CD4-positive, CD25-positive, alpha-beta regulatory T cell (primary cell): ENCODE data around the gene RHOT2. TPM values are rescaled to one million over a fixed set of nuclear protein-coding genes. Genes with fewer than 3 reads are reported as not detected.
A peak's percentile ranks its signal among the peaks of the same experiment; 100 is the strongest.
"Not testable (repeated sequence)": the region's sequence is repeated elsewhere in the genome, so short reads cannot be mapped to it uniquely, and the experiment has no call there.

Experiments
- ATAC-seq, 2 donors: fragments of 150-1000 bp; cut with Tn5 transposase; one replicate each; pipeline ENCODE4 v1.10.0; 2021; ENCODE audit warnings: low read depth in 2 of 2, moderate number of reproducible peaks in 2 of 2, moderate library complexity in 1 of 2
- DNase-seq, 3 donors: peaks; one replicate each; pipeline versions ENCODE4 v3.0.0 to v3.0.0-alpha.2; 2012 to 2022; ENCODE audit warnings: mixed read lengths in 1 of 3
- H3K27ac ChIP-seq: one replicate; pipeline ENCODE4 v1.7.0; 2013; ENCODE audit warnings: mild to moderate bottlenecking, low read length; ENCODE audit not compliant: insufficient read depth, poor library complexity, severe bottlenecking
- H3K27me3 ChIP-seq: one replicate; pipeline ENCODE4 v1.7.0; 2013; ENCODE audit warnings: low read length; ENCODE audit not compliant: control insufficient read depth, insufficient read depth
- H3K36me3 ChIP-seq: one replicate; pipeline ENCODE4 v1.7.0; 2013; ENCODE audit warnings: mild to moderate bottlenecking, low read length, moderate library complexity; ENCODE audit not compliant: control insufficient read depth, insufficient read depth
- H3K4me1 ChIP-seq: 2 replicates; pipeline ENCODE4 v1.7.0; 2013; ENCODE audit warnings: mild to moderate bottlenecking, low read length; ENCODE audit not compliant: insufficient read depth, control insufficient read depth, poor library complexity, severe bottlenecking
- H3K4me3 ChIP-seq: one replicate; pipeline ENCODE4 v1.7.0; 2013; ENCODE audit warnings: low read depth, mild to moderate bottlenecking, low read length, moderate library complexity
- H3K9me3 ChIP-seq, 2 experiments: 1 replicate in 1 of 2; 2 replicates in 1 of 2; pipeline ENCODE4 v1.7.0; 2013; ENCODE audit warnings: low read length in 2 of 2, mild to moderate bottlenecking in 1 of 2, moderate library complexity in 1 of 2; ENCODE audit not compliant: control insufficient read depth in 2 of 2
- H3K27ac Mint-ChIP-seq, 3 donors: one replicate each; pipeline ENCODE4 v1.8.0; 2020 to 2022; ENCODE audit warnings: mild to moderate bottlenecking in 3 of 3, mixed read lengths in 3 of 3, moderate library complexity in 2 of 3
- H3K27me3 Mint-ChIP-seq: one replicate; pipeline ENCODE4 v1.8.0; 2022; ENCODE audit warnings: mild to moderate bottlenecking, mixed read lengths
- H3K36me3 Mint-ChIP-seq: one replicate; pipeline ENCODE4 v1.8.0; 2020; ENCODE audit warnings: mixed read lengths
- H3K4me1 Mint-ChIP-seq, 4 donors: one replicate each; pipeline ENCODE4 v1.8.0; 2020 to 2022; ENCODE audit warnings: mixed read lengths in 4 of 4, mild to moderate bottlenecking in 1 of 4
- H3K4me3 Mint-ChIP-seq, 4 donors: one replicate each; pipeline ENCODE4 v1.8.0; 2020 to 2022; ENCODE audit warnings: mild to moderate bottlenecking in 4 of 4, mixed read lengths in 4 of 4, moderate library complexity in 3 of 4
- H3K9me3 Mint-ChIP-seq, 7 donors: one replicate each; pipeline ENCODE4 v1.8.0; 2020 to 2022; ENCODE audit warnings: mixed read lengths in 7 of 7, mild to moderate bottlenecking in 3 of 7, moderate library complexity in 2 of 7
- polyA plus RNA-seq, 4 donors: library from polyadenylated mRNA; unstranded; fragments of 300-500 nt; fragmentation: Illumina TruSeq; gene quantifications; one replicate each; pipeline ENCODE4 v1.2.3, GENCODE V29; 2021
- total RNA-seq: library from RNA; stranded (reverse); gene quantifications from one replicate; pipeline ENCODE4 v1.2.3, GENCODE V29; 2022

The RHOT2 gene
- total and polyA plus RNA-seq, 5 donors from 2014 or later = 34.3 to 212 (median 41.8) TPM

DNA sequence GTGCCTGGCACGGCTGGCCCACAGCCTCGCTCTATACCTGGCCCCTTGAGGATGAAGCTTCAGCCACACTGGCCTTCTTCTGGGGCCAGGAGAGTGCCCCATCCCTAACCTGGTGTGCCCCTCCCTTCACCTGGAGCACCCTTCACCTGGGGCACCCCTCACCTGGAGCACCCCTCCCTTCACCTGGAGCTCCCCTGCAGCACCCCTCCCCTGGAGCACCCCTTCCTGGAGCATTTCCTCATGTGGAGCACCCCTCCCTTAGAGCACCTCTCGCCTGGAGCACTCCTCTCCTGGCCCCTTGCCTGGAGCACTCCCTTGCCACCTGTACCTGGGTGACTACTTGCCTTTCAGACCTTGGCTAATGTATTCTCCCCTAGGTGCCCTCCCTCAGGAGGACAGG is 40.1 kb downstream of the RHOT2 start:
- ATAC-seq (no peak), DNase-seq (no peak)
- Histone ChIP-seq H3K36me3 (no peaks in the 10 kb centered on the region), H3K27ac (no peak overlapping the region), H3K4me3 (no peak overlapping the region), H3K27me3 (peaks cover 7% of the 10 kb centered on the region), H3K9me3 (no peaks in the 10 kb centered on the region), H3K4me1 (peaks cover 9% of the 10 kb centered on the region)
- Mint-ChIP-seq H3K36me3 (no peaks in the 10 kb centered on the region), H3K27me3 (peaks cover 51% of the 10 kb centered on the region), H3K27ac (no peak overlapping the region), H3K4me1 (peaks cover 0 to 7% (median 2%) of the 10 kb centered on the region in 4 donors), H3K4me3 (no peak overlapping the region), H3K9me3 (no peaks in the 10 kb centered on the region)

DNA sequence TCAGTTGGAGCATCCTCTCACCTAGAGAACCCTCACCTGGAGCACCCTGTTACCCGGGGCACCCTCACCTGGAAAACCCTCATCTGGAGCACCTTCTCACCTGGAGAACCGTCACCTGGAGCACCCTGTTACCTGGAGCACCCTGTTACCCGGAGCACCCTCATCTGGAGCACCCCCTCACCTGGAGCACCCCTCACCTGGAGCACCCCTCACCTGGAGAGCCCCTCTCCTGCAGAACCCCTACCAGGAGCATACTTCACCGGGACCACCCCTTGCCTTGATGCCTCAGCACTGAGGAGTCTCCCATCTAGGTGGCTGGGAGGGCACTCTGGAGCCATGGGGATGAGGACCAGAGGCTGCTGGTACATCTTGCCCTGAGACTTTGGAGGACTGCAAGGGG is 41.0 kb downstream of the RHOT2 start:
- Mint-ChIP-seq H3K36me3 (no peaks in the 10 kb centered on the region), H3K27me3 (peaks cover 48% of the 10 kb centered on the region)
- peaks cover 7% of the 10 kb centered on the region for H3K27me3 ChIP-seq

DNA sequence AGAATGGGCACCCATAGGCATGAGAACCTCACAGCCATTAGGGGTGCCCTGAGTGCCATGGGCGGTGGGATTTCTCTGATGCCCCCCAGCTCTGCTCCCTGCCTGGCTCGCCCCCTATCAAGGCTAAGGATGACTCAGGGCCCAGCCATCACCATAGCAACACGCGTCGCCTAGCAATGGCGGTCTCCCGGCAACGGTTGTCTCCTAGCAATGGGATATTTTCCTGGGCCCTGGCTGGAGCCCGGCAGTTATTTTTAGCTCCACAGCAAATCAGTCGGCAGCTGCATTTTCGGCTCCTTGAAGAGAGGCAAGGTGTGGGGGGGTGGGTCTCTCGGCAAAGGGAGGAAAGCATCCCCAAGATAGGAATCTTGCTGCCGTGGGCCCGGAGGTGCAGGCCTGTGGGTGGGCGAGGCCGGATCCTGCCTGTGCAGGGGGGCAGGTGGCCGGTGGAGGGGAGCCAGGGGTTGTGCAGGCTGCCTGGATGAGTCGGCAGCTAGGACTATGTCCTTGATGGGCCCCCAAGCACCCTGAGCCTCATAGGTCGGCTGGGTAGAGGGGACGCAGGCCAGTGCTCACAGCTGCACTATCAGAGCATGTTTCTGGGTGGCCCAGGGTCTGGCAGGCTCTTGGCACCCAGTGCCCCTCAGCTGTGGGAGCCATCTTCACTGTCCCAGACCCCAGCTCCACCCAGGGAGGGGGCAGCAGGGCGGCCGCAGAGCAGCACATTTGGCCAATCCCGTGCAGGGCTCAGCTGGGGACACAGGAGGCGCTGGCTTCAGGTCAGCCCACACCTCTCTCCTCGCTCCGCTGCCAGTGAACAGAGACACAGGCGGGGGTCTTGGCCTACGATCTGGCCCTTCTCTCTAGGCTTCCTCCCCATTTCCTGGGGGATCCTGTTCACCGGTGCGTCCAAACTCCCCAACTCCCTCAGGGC is 41.9 kb downstream of the RHOT2 start:
- Histone ChIP-seq H3K27ac (no peak overlapping the region), H3K27me3 (peaks cover 7% of the 10 kb centered on the region), H3K4me3 (no peak overlapping the region), H3K4me1 (peaks cover 16% of the 10 kb centered on the region), H3K36me3 (no peaks in the 10 kb centered on the region), H3K9me3 (no peaks in the 10 kb centered on the region)
- no peak for ATAC-seq
- no peak for DNase-seq
- peaks cover 0 to 13% (median 2%) of the 10 kb centered on the region in 4 donors for H3K4me1 Mint-ChIP-seq
- H3K27ac Mint-ChIP-seq = no peak overlapping the region
- H3K4me3 Mint-ChIP-seq = no peak overlapping the region
- H3K9me3 Mint-ChIP-seq = no peaks in the 10 kb centered on the region
- no peaks in the 10 kb centered on the region for H3K36me3 Mint-ChIP-seq
- peaks cover 42% of the 10 kb centered on the region for H3K27me3 Mint-ChIP-seq

More for the DNA sequence above, 41.0 kb downstream of the RHOT2 start:
- Histone ChIP-seq H3K9me3 (no peaks in the 10 kb centered on the region), H3K4me1 (peaks cover 9% of the 10 kb centered on the region), H3K36me3 (no peaks in the 10 kb centered on the region), H3K27ac (no peak overlapping the region), H3K4me3 (no peak overlapping the region)
- H3K9me3 Mint-ChIP-seq = no peaks in the 10 kb centered on the region
- ATAC-seq (no peak), DNase-seq (no peak)
- H3K4me1 Mint-ChIP-seq = peaks cover 0 to 10% (median 2%) of the 10 kb centered on the region in 4 donors
- no peak overlapping the region for H3K4me3 Mint-ChIP-seq
- H3K27ac Mint-ChIP-seq = no peak overlapping the region

- no peaks in the 10 kb centered on the region for H3K36me3 Mint-ChIP-seq
- no peak for DNase-seq
- H3K4me1 Mint-ChIP-seq = peaks cover 0 to 13% (median 2%) of the 10 kb centered on the region in 4 donors
- Histone ChIP-seq H3K27ac (no peak overlapping the region), H3K9me3 (no peaks in the 10 kb centered on the region), H3K36me3 (no peaks in the 10 kb centered on the region), H3K27me3 (peaks cover 7% of the 10 kb centered on the region), H3K4me3 (no peak overlapping the region), H3K4me1 (peaks cover 21% of the 10 kb centered on the region)
- H3K9me3 Mint-ChIP-seq = no peaks in the 10 kb centered on the region
- H3K4me3 Mint-ChIP-seq = no peak overlapping the region
- H3K27ac Mint-ChIP-seq = no peak overlapping the region
- H3K27me3 Mint-ChIP-seq = peaks cover 42% of the 10 kb centered on the region
- no peak for ATAC-seq
Observed at GRCh38 chr16:710500-711075, 42.7 kb downstream of the RHOT2 start.

- no peak overlapping the region for H3K4me3 ChIP-seq
- Mint-ChIP-seq H3K4me1 (peaks cover 0 to 16% (median 2%) of the 10 kb centered on the region in 4 donors), H3K27ac (no peak overlapping the region), H3K27me3 (peaks cover 42% of the 10 kb centered on the region), H3K4me3 (no peak overlapping the region), H3K9me3 (no peaks in the 10 kb centered on the region), H3K36me3 (no peaks in the 10 kb centered on the region)
- peaks cover 7% of the 10 kb centered on the region for H3K27me3 ChIP-seq
- DNase-seq = no peak
- no peak for ATAC-seq
- no peaks in the 10 kb centered on the region for H3K9me3 ChIP-seq
- H3K36me3 ChIP-seq = no peaks in the 10 kb centered on the region
- no peak overlapping the region for H3K27ac ChIP-seq
- peaks cover 24% of the 10 kb centered on the region for H3K4me1 ChIP-seq
Observed at GRCh38 chr16:711084-711483, 43.2 kb downstream of the RHOT2 start.

- H3K4me1 ChIP-seq = peaks cover 18% of the 10 kb centered on the region
- no peak overlapping the region for H3K27ac Mint-ChIP-seq
- DNase-seq = peak; percentile 69 to 76 (median 70)
- ATAC-seq = peak; percentile 51 to 54
- H3K4me3 ChIP-seq = no peak overlapping the region
- no peaks in the 10 kb centered on the region for H3K9me3 ChIP-seq
- H3K36me3 Mint-ChIP-seq = no peaks in the 10 kb centered on the region
- no peaks in the 10 kb centered on the region for H3K9me3 Mint-ChIP-seq
- no peak overlapping the region for H3K4me3 Mint-ChIP-seq
- H3K4me1 Mint-ChIP-seq = peaks cover 0 to 16% (median 2%) of the 10 kb centered on the region in 4 donors
- H3K27me3 ChIP-seq = peaks cover 7% of the 10 kb centered on the region
- peaks cover 41% of the 10 kb centered on the region for H3K27me3 Mint-ChIP-seq
- no peak overlapping the region for H3K27ac ChIP-seq
- no peaks in the 10 kb centered on the region for H3K36me3 ChIP-seq
Observed at GRCh38 chr16:711548-712320, 43.8 kb downstream of the RHOT2 start.

GRCh38 chr16:712740-713250 is 44.9 kb downstream of the RHOT2 start:
- not testable (repeated sequence) for H3K9me3 ChIP-seq, H3K9me3 Mint-ChIP-seq, H3K36me3 ChIP-seq, H3K27me3 ChIP-seq, H3K4me3 ChIP-seq, ATAC-seq, H3K27ac ChIP-seq, H3K36me3 Mint-ChIP-seq
- Mint-ChIP-seq H3K27me3 (peaks cover 32% of the 10 kb centered on the region), H3K4me1 (peaks cover 0 to 14% (median 2%) of the 10 kb centered on the region in 4 donors), H3K4me3 (peak overlapping the region in 3 of 4 donors; percentile 36 to 47 (median 45)), H3K27ac (peak overlapping the region in 1 of 3 donors; percentile 32)
- peaks cover 18% of the 10 kb centered on the region for H3K4me1 ChIP-seq
- DNase-seq = peak in 1 of 3 donors; percentile 61
